C4-2B (cell line): Measurements from ENCODE around the gene HBD.

Experiments used
- CTCF ChIP-seq: fragments of 450-650 bp; conservative IDR thresholded peaks from 2 replicates; pipeline ENCODE4 v1.5.1; 2017; ENCODE audit warnings: mild to moderate bottlenecking
- ZFX ChIP-seq: fragments of 450-650 bp; IDR thresholded peaks from 2 replicates; pipeline ENCODE4 v1.6.1; 2017

- no peak for TF ChIP-seq CTCF
- no peak for TF ChIP-seq ZFX
These were observed 18.6 kb upstream of the HBD start for GRCh38 chr11:5252919-5253265.
